GM21737 (cell line): ENCODE results near the gene ALKBH4.

Experiments used
- ATAC-seq: cut with Tn5 transposase; IDR thresholded peaks from one replicate; pipeline ENCODE4 v1.9.1; 2021; ENCODE audit warnings: mild to moderate bottlenecking, moderate library complexity; ENCODE audit not compliant: unreplicated experiment

ALKBH4 gene

GRCh38 chr7:102429141-102429899 is 35.3 kb downstream of the ALKBH4 start:
- ATAC-seq: no peak

GRCh38 chr7:102427019-102427405 is 37.7 kb downstream of the ALKBH4 start:
- no peak for ATAC-seq

GRCh38 chr7:102426268-102427018 is 38.2 kb downstream of the ALKBH4 start:
- ATAC-seq: peak; percentile 42

GRCh38 chr7:102425639-102426267 is 38.9 kb downstream of the ALKBH4 start:
- peak; percentile 56 for ATAC-seq

- no peak for ATAC-seq
Measured at GRCh38 chr7:102424787-102425218, 39.9 kb downstream of the ALKBH4 start.

DNA sequence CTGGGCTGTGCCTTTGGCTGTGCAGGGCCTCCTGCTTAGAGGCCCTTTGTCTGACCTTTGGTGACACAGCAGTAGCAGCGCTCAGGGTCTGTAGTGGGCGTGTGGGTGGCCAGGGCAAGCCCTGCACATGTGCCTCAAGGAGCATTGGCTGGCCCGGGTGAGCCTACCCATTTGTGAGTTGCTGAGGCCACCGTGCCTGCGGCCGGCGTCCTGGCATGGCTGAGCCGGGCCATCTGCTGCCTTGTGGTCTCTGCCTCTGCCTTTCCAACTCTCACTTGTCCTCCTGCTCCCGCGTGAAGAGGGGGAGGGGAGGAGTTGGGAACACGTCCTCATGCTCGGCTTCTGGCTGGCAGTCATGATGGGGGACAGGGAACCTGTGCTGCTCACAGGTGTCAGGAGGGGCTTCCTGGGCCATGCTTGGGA is 40.5 kb downstream of the ALKBH4 start:
- ATAC-seq: no peak

DNA sequence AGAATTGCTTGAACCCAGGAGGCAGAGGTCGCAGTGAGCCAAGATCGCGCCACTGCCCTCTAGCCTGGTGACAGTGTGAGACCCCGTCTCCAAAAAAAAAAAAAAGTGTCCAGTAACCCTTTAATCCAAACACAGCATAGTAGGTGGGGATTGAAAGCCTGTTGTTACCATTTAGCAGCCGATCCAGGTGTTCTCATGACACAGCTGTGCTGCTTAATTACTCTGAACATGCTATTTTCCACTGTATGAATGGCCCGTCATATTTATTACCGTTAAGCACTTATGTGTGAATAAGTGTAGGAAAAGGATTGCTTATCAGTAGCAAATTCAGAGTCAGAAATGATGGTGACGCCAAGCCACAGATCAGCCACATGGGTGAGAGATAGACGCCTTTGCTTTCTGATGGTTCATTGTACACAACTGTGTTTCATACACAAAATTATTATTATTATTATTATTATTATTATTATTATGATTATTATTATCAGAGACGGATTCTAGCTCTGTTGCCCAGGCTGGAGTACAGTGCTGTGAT is 42.9 kb downstream of the ALKBH4 start:
- ATAC-seq: no peak

- no peak for ATAC-seq
Measured at GRCh38 chr7:102418592-102418991, 46.1 kb downstream of the ALKBH4 start.

GRCh38 chr7:102417105-102417504 is 47.6 kb downstream of the ALKBH4 start:
- no peak for ATAC-seq

- ATAC-seq: no peak
Measured at GRCh38 chr7:102416406-102416805, 48.3 kb downstream of the ALKBH4 start.

DNA sequence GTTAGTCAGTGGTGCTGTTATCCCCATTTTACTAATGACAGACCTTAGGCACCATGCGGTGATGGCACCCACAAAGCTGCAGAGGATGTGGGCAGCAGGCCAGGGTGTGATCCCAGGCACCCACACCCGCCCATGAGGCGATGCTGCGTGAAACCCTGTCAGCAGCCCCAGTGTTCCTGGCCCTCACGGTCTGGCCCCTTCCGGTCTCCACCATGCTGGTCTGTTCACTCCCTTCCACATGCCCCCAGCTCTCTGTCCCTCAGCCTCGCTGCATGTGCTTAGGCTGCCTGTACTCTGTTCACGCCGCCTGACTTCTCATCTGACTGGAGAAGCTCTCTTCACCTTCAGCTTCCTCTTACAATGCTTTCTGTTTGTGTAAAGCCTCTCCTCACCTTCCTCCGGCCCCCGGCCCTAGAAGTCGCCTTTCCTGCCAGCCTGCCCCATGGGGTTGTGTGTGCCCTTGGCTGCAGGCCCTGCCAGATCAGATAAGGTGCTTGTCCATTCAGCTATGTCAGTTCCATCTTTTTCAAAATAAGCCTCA is 48.9 kb downstream of the ALKBH4 start:
- ATAC-seq: peak; percentile 45

DNA sequence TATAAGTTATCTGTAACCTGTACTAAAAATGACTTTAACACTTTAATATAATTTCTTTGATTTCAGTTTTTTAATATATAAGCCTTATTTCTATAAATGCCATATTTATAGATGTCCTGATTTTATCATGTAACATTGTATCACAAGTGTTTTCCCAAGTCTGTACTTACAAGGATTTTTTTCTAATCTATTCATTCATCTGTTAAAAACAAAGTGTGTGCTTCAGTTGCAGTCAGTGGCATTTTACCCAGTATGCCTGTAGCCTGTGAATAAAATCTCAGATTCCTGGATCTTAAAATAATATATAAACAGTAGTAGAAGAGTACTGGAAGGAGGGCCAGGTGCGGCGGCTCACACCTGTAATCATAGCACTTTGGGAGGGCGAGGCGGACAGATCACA is 51.1 kb downstream of the ALKBH4 start:
- no peak for ATAC-seq

DNA sequence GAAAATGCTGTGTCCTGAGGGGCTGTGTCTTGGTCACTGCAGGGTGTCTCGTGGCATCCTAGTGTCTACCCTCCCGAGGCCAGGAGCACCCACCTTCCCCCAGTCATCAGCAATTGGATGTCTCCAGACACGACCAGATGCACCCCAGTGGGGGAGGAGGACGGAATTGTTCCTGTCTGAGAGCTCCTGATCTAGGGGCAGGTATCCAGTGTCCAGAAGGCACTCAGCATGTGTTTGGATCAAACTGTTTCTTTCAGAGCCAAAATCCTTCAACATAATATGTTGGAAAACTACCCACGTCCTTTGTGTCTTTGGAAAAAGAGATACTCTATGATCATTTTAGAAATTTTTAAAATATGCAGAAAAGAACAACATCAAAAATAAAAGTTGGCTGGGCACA is 51.6 kb downstream of the ALKBH4 start:
- ATAC-seq: no peak

- ATAC-seq: no peak
Measured at GRCh38 chr7:102412548-102412947, 52.1 kb downstream of the ALKBH4 start.

GRCh38 chr7:102410918-102411317 is 53.7 kb downstream of the ALKBH4 start:
- ATAC-seq: no peak

- ATAC-seq: no peak
Measured at GRCh38 chr7:102410123-102410522, 54.5 kb downstream of the ALKBH4 start.

- ATAC-seq: no peak
Measured at GRCh38 chr7:102409340-102409739, 55.3 kb downstream of the ALKBH4 start.

DNA sequence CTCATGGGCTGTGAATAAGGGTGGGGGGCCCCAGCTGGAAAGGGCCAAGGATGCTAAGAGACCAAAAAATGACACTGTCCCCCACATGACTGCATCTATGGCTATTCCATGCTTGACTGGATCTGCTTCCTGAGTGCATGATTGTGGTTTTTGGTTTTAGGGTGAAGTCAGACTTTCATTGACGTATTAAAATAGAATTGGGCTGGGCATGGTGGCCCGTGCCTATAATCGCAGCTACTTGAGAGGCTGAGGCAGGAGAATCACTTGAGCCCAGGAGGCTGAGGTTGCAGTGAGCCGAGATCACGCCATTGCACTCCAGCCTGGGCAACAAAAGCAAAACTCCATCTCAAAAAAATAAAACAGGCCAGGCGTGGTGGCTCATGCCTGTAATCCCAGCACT is 56.1 kb downstream of the ALKBH4 start:
- ATAC-seq: peak; percentile 51

- no peak for ATAC-seq
Measured at GRCh38 chr7:102407910-102408309, 56.8 kb downstream of the ALKBH4 start.
